ENCODE measurements around the gene MYO3B. TPM values are rescaled to one million over a fixed set of nuclear protein-coding genes. Genes with fewer than 3 reads are reported as not detected.

Gene MYO3B
- total RNA-seq, 1 experiment from 2014 or later: 0.50 TPM

- TF ChIP-seq ZNF532 (CRISPR knock-in tag; IDR thresholded peaks at IDR 0.05; ENCODE audit: borderline replicate concordance) (no peak), ZBTB21 (CRISPR knock-in tag; IDR thresholded peaks at IDR 0.05; ENCODE audit: borderline replicate concordance) (no peak)
- TF ChIP-seq, protein P1, sequence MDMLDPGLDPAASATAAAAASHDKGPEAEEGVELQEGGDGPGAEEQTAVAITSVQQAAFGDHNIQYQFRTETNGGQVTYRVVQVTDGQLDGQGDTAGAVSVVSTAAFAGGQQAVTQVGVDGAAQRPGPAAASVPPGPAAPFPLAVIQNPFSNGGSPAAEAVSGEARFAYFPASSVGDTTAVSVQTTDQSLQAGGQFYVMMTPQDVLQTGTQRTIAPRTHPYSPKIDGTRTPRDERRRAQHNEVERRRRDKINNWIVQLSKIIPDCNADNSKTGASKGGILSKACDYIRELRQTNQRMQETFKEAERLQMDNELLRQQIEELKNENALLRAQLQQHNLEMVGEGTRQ (CRISPR knock-in tag; IDR thresholded peaks at IDR 0.05): no peak
Measured at GRCh38 chr2:170601489-170601888, 423.5 kb downstream of the MYO3B start (continued).

DNA sequence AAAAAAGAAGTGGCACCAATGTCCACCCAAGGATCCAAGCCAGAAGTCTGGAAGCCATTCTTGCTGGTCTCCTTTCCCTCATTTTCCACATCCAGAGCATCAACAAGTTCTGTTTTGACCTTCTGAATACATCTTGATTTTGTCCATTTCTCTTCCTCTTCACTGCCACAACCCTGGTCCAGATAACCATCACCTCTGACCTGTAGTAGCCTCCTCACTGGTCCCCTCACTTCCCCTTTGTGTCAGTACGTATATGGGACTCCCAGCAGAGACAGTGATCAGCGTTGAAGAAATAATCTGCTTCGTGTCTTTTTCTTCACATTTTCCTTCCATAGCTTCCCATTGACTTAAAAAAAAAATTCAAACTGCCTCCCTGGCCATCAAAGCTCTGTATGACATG lies 427.9 kb downstream of the MYO3B start:
- CTCF ChIA-PET: no interaction called here
- Mint-ChIP-seq H3K4me3 (no peak overlapping the region), H3K27me3 (ENCODE audit: low read depth) (no peaks in the 10 kb centered on the region), H3K4me1 (no peaks in the 10 kb centered on the region), H3K36me3 (no peaks in the 10 kb centered on the region), H3K27ac (no peak overlapping the region), H3K9me3 (no peaks in the 10 kb centered on the region)
- ATAC-seq (no peak), DNase-seq (ENCODE audit: low spot score) (no peak)
- no peak for TF ChIP-seq ZNF423 (CRISPR knock-in tag; IDR thresholded peaks at IDR 0.05)
- TF ChIP-seq, protein P2, sequence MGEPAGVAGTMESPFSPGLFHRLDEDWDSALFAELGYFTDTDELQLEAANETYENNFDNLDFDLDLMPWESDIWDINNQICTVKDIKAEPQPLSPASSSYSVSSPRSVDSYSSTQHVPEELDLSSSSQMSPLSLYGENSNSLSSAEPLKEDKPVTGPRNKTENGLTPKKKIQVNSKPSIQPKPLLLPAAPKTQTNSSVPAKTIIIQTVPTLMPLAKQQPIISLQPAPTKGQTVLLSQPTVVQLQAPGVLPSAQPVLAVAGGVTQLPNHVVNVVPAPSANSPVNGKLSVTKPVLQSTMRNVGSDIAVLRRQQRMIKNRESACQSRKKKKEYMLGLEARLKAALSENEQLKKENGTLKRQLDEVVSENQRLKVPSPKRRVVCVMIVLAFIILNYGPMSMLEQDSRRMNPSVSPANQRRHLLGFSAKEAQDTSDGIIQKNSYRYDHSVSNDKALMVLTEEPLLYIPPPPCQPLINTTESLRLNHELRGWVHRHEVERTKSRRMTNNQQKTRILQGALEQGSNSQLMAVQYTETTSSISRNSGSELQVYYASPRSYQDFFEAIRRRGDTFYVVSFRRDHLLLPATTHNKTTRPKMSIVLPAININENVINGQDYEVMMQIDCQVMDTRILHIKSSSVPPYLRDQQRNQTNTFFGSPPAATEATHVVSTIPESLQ (CRISPR knock-in tag; IDR thresholded peaks at IDR 0.05): no peak
- TF ChIP-seq, protein P3, sequence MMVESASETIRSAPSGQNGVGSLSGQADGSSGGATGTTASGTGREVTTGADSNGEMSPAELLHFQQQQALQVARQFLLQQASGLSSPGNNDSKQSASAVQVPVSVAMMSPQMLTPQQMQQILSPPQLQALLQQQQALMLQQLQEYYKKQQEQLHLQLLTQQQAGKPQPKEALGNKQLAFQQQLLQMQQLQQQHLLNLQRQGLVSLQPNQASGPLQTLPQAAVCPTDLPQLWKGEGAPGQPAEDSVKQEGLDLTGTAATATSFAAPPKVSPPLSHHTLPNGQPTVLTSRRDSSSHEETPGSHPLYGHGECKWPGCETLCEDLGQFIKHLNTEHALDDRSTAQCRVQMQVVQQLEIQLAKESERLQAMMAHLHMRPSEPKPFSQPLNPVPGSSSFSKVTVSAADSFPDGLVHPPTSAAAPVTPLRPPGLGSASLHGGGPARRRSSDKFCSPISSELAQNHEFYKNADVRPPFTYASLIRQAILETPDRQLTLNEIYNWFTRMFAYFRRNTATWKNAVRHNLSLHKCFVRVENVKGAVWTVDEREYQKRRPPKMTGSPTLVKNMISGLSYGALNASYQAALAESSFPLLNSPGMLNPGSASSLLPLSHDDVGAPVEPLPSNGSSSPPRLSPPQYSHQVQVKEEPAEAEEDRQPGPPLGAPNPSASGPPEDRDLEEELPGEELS (CRISPR knock-in tag; IDR thresholded peaks at IDR 0.05): no peak
- TF ChIP-seq TEAD4 (CRISPR knock-in tag; IDR thresholded peaks at IDR 0.05): no peak
- TF ChIP-seq TEAD1 (CRISPR knock-in tag; IDR thresholded peaks at IDR 0.05): no peak
- no peak for TF ChIP-seq NFE2L1 (CRISPR knock-in tag; IDR thresholded peaks at IDR 0.05)
- no peak for TF ChIP-seq CREM (CRISPR knock-in tag; IDR thresholded peaks at IDR 0.05)
- no peak for TF ChIP-seq GTF2I (CRISPR knock-in tag; conservative IDR thresholded peaks at IDR 0.05)
- TF ChIP-seq, protein P4, sequence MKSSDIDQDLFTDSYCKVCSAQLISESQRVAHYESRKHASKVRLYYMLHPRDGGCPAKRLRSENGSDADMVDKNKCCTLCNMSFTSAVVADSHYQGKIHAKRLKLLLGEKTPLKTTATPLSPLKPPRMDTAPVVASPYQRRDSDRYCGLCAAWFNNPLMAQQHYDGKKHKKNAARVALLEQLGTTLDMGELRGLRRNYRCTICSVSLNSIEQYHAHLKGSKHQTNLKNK (CRISPR knock-in tag; IDR thresholded peaks at IDR 0.05): no peak
- no peak for TF ChIP-seq ZNF671 (CRISPR knock-in tag; IDR thresholded peaks at IDR 0.05)
- no peak for TF ChIP-seq SMAD4 (CRISPR knock-in tag; IDR thresholded peaks at IDR 0.05)
- POLR2A ChIA-PET: no interaction called here

DNA sequence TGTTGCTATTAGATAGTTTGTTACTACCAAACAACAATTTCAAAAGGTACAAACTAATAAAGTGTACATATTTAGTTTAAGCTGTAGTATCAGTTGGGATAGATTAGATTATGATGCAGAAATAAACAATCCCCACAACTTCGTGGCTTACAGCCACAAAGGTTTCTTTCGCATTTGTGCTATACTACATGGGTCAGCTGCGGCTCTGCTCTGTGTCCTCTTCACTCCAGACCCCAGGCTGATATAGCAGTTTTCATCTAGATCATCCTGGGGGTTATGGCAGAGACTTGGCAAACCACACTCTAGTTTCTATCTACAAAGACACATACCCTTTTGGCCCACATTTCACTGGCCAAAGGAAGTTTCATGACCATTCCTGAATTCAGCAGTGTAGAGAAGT lies 429.2 kb downstream of the MYO3B start:
- Mint-ChIP-seq H3K9me3 (no peaks in the 10 kb centered on the region), H3K27ac (no peak overlapping the region), H3K4me1 (no peaks in the 10 kb centered on the region), H3K27me3 (ENCODE audit: low read depth) (no peaks in the 10 kb centered on the region), H3K36me3 (no peaks in the 10 kb centered on the region), H3K4me3 (no peak overlapping the region)
- DNase-seq (ENCODE audit: low spot score) (no peak), ATAC-seq (no peak)
- CTCF ChIA-PET: no interaction called here
- POLR2A ChIA-PET: no interaction called here
- TF ChIP-seq, protein P5, sequence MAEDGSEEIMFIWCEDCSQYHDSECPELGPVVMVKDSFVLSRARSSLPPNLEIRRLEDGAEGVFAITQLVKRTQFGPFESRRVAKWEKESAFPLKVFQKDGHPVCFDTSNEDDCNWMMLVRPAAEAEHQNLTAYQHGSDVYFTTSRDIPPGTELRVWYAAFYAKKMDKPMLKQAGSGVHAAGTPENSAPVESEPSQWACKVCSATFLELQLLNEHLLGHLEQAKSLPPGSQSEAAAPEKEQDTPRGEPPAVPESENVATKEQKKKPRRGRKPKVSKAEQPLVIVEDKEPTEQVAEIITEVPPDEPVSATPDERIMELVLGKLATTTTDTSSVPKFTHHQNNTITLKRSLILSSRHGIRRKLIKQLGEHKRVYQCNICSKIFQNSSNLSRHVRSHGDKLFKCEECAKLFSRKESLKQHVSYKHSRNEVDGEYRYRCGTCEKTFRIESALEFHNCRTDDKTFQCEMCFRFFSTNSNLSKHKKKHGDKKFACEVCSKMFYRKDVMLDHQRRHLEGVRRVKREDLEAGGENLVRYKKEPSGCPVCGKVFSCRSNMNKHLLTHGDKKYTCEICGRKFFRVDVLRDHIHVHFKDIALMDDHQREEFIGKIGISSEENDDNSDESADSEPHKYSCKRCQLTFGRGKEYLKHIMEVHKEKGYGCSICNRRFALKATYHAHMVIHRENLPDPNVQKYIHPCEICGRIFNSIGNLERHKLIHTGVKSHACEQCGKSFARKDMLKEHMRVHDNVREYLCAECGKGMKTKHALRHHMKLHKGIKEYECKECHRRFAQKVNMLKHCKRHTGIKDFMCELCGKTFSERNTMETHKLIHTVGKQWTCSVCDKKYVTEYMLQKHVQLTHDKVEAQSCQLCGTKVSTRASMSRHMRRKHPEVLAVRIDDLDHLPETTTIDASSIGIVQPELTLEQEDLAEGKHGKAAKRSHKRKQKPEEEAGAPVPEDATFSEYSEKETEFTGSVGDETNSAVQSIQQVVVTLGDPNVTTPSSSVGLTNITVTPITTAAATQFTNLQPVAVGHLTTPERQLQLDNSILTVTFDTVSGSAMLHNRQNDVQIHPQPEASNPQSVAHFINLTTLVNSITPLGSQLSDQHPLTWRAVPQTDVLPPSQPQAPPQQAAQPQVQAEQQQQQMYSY (CRISPR knock-in tag; IDR thresholded peaks at IDR 0.05): no peak
- TF ChIP-seq, protein P6, sequence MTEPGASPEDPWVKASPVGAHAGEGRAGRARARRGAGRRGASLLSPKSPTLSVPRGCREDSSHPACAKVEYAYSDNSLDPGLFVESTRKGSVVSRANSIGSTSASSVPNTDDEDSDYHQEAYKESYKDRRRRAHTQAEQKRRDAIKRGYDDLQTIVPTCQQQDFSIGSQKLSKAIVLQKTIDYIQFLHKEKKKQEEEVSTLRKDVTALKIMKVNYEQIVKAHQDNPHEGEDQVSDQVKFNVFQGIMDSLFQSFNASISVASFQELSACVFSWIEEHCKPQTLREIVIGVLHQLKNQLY (CRISPR knock-in tag; IDR thresholded peaks at IDR 0.05): no peak
- TF ChIP-seq AR (CRISPR knock-in tag; IDR thresholded peaks at IDR 0.05): no peak
- TF ChIP-seq FOXK1 (CRISPR knock-in tag; IDR thresholded peaks at IDR 0.05): no peak

Data from WTC11 (cell line).